Measurements from ENCODE around the gene PLEKHG4B. TPM values are rescaled to one million over a fixed set of nuclear protein-coding genes. Genes with fewer than 3 reads are reported as not detected.

Gene PLEKHG4B
- total and polyA plus RNA-seq, 2 of the 8 experiments (the other 6 are each of a cell fraction or from before 2014, with no cell fraction given), result 31.1 to 43.6 TPM

- TF ChIP-seq CHD7 (IDR thresholded peaks at IDR 0.05; ENCODE audit: insufficient replicate concordance, low read length) (no peak), POU5F1 (IDR thresholded peaks at IDR 0.05; ENCODE audit: low read depth, low read length) (no peak), KDM4A (IDR thresholded peaks at IDR 0.05; ENCODE audit: low read depth, low read length, severe bottlenecking) (no peak), SP1 (IDR thresholded peaks at IDR 0.05; ENCODE audit: low read depth, low read length) (no peak), HDAC6 (IDR thresholded peaks at IDR 0.05; ENCODE audit: low read depth, low read length) (no peak), RXRA (IDR thresholded peaks at IDR 0.05; ENCODE audit: insufficient read depth, low read depth, low read length) (no peak), EGR1 (IDR thresholded peaks at IDR 0.05; ENCODE audit: borderline replicate concordance, low read depth, low read length) (no peak), CHD2 (IDR thresholded peaks at IDR 0.05; ENCODE audit: low read length) (no peak), CHD1 (IDR thresholded peaks at IDR 0.05; ENCODE audit: low read depth, low read length) (no peak), KDM5A (IDR thresholded peaks at IDR 0.05; ENCODE audit: low read length) (no peak), BCL11A (IDR thresholded peaks at IDR 0.05; ENCODE audit: low read depth in 2 of 2, low read length in 2 of 2) (no peak), NRF1 (IDR thresholded peaks at IDR 0.05; ENCODE audit: low read depth, low read length) (no peak), TBP (IDR thresholded peaks at IDR 0.05; ENCODE audit: low read depth, low read length) (no peak)
These were observed 106.0 kb downstream of the PLEKHG4B start (continued) for GRCh38 chr5:197892-198489.
